GM18870 (cell line): ENCODE measurements around the gene ZMYND10.

ENCODE experiments used
- ATAC-seq: cut with Tn5 transposase; IDR thresholded peaks from one replicate; pipeline ENCODE4 v1.9.1; 2021; ENCODE audit warnings: moderate library complexity; ENCODE audit not compliant: unreplicated experiment

Gene ZMYND10

DNA sequence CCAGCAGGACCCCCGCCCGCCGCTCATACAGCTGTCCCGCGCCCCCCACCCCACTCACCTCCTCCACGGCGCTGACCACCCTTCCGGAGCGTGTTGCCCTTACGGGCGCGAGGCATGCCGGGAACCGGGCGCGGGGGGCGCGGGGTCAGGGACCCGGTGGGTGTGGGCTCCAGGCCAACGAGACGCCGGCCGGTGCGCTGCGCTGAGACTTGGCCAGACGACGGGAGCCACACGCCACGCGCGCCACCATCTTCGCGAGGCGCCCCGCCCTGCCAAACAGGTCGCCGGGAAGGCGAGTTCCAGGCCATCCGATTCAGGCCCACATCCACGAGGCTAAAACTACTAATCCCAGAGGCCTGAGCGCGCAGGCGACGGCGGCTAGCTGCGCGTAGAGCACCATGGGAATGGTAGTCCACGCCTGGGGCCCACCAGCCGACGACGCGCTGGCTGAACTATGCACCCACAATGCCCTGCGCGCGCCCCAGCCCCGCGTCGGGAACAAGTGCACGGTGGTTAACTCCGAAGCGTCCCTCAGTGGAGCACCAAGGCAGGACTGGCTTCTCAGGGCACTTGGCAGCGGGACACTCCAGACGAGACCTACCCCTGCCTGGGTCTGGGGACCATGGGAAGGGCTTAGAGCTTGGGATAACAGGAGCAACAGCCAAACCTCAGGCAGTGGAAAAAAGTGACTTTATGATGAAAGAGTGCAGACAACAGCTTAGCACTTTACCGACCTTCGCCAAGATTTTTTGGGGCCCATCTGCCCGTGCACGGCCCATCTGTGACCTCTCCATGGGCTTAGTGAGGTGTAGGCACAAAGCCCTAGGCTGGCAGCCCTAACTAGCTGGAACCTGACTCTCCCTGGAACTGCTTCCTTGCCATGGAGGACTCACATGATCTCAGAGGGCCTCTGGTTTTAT lies 53.1 kb downstream of the ZMYND10 start, which contains the start of gene IFRD2:
Gene IFRD2 (minus strand): TSS at position 271 of the 920 bp plus-strand sequence. CDS start 155 bp downstream, at position 116.
- peak; percentile 93 for ATAC-seq
